HEK293 (cell line): Measurements from ENCODE around the gene CDADC1.

Experiments
- CTCF ChIA-PET: fragments of 350-600 bp; formaldehyde crosslinking; extraction: SDS; loops from one replicate; lab custom pipeline; 2021; ENCODE audit warnings: antibody characterized with exemption; lab: Yijun Ruan, JAX
- POLR2A ChIA-PET: fragments of 300-600 bp; formaldehyde crosslinking; extraction: SDS; loops from one replicate; lab custom pipeline; 2020; ENCODE audit warnings: antibody characterized with exemption, inconsistent platforms; lab: Yijun Ruan, JAX
- H3K27ac ChIP-seq: fragments of 200-500 bp; sonication (Bioruptor generic); 2 replicates; pipeline ENCODE4 v1.5.1; 2014; ENCODE audit warnings: low read depth, low read length, control low read depth, inconsistent platforms; ENCODE audit errors: extremely low read depth
- H3K36me3 ChIP-seq, 2 experiments: fragments of 200-500 bp in 1 of 2; sonication (Bioruptor generic) in 1 of 2; 1 replicate in 1 of 2; 2 replicates in 1 of 2; pipeline ENCODE4 v1.5.1; 2014 to 2017; ENCODE audit warnings: inconsistent platforms in 2 of 2, low read length in 2 of 2; ENCODE audit not compliant: control insufficient read depth in 2 of 2, insufficient read depth in 1 of 2
- H3K4me1 ChIP-seq: fragments of 200-500 bp; sonication (Bioruptor generic); 2 replicates; pipeline ENCODE4 v1.5.1; 2014; ENCODE audit warnings: mild to moderate bottlenecking, low read length, inconsistent platforms; ENCODE audit not compliant: control insufficient read depth, insufficient read depth
- H3K4me3 ChIP-seq: 2 replicates; pipeline ENCODE4 v1.5.1; 2011; ENCODE audit warnings: low read depth, mild to moderate bottlenecking, control low read depth, low read length, moderate library complexity
- H3K9me3 ChIP-seq: fragments of 200-500 bp; sonication (Bioruptor generic); 2 replicates; pipeline ENCODE4 v1.5.1; 2014; ENCODE audit warnings: low read depth, low read length, inconsistent platforms; ENCODE audit not compliant: control insufficient read depth, insufficient read depth
- EGR2 ChIP-seq: fragments of 450-650 bp; formaldehyde crosslinking; IDR thresholded peaks from 2 replicates; pipeline ENCODE4 v1.5.1; 2016; ENCODE audit warnings: low read depth, missing biosample characterization, missing genetic modification characterization
- HOXD13 ChIP-seq: sonication (generic); formaldehyde crosslinking; IDR thresholded peaks from 2 replicates; pipeline ENCODE4 v1.8.0; 2022; ENCODE audit warnings: missing genetic modification reagents, borderline replicate concordance
- KLF10 ChIP-seq: fragments of 450-650 bp; IDR thresholded peaks from 2 replicates; pipeline ENCODE4 v1.5.1; 2018; ENCODE audit warnings: missing biosample characterization, mild to moderate bottlenecking, missing genetic modification characterization
- OSR2 ChIP-seq: fragments of 450-650 bp; formaldehyde crosslinking; IDR thresholded peaks from 2 replicates; pipeline ENCODE4 v1.5.1; 2016; ENCODE audit warnings: missing biosample characterization, missing genetic modification characterization
- PBX3 ChIP-seq: sonication (generic); formaldehyde crosslinking; IDR thresholded peaks from 2 replicates; pipeline ENCODE4 v1.8.1; 2022; ENCODE audit warnings: mild to moderate bottlenecking, moderate library complexity, missing genetic modification reagents
- PRDM1 ChIP-seq: fragments of 450-650 bp; formaldehyde crosslinking; IDR thresholded peaks from 2 replicates; pipeline ENCODE4; 2016; ENCODE audit warnings: missing biosample characterization, missing genetic modification characterization
- REST ChIP-seq: fragments of 450-650 bp; formaldehyde crosslinking; IDR thresholded peaks from 2 replicates; pipeline ENCODE4 v1.5.1; 2016; ENCODE audit warnings: missing biosample characterization, missing genetic modification characterization
- TCF7L2 ChIP-seq: IDR thresholded peaks from 2 replicates; pipeline ENCODE4 v1.6.1; 2011; ENCODE audit warnings: low read depth, mild to moderate bottlenecking, inconsistent platforms, low read length, moderate library complexity, borderline replicate concordance
- YY1 ChIP-seq: fragments of 450-650 bp; formaldehyde crosslinking; IDR thresholded peaks from 2 replicates; pipeline ENCODE4 v1.5.1; 2018; ENCODE audit warnings: missing biosample characterization, missing genetic modification characterization
- YY2 ChIP-seq: fragments of 450-650 bp; formaldehyde crosslinking; IDR thresholded peaks from 2 replicates; pipeline ENCODE4 v1.5.1; 2016; ENCODE audit warnings: missing biosample characterization, missing genetic modification characterization
- ZBTB26 ChIP-seq: fragments of 450-650 bp; formaldehyde crosslinking; optimal IDR thresholded peaks from 2 replicates; pipeline ENCODE3; 2016; ENCODE audit warnings: missing biosample characterization, mild to moderate bottlenecking, missing genetic modification characterization
- ZBTB8A ChIP-seq: fragments of 450-650 bp; formaldehyde crosslinking; IDR thresholded peaks from 2 replicates; pipeline ENCODE4 v1.5.1; 2016; ENCODE audit warnings: missing biosample characterization, missing genetic modification characterization
- ZFP41 ChIP-seq: fragments of 450-650 bp; formaldehyde crosslinking; IDR thresholded peaks from 2 replicates; pipeline ENCODE4 v1.5.1; 2016; ENCODE audit warnings: missing biosample characterization, missing genetic modification characterization, borderline replicate concordance
- ZIC2 ChIP-seq: fragments of 450-650 bp; formaldehyde crosslinking; IDR thresholded peaks from 2 replicates; pipeline ENCODE4 v1.5.1; 2016; ENCODE audit warnings: missing biosample characterization, missing genetic modification characterization
- ZNF175 ChIP-seq: fragments of 450-650 bp; formaldehyde crosslinking; IDR thresholded peaks from 2 replicates; pipeline ENCODE4 v1.5.1; 2016; ENCODE audit warnings: missing biosample characterization, missing genetic modification characterization
- ZNF211 ChIP-seq: fragments of 450-650 bp; formaldehyde crosslinking; IDR thresholded peaks from 2 replicates; pipeline ENCODE4 v1.5.1; 2016; ENCODE audit warnings: low read depth, missing biosample characterization, missing genetic modification characterization
- ZNF221 ChIP-seq: fragments of 450-650 bp; formaldehyde crosslinking; IDR thresholded peaks from 2 replicates; pipeline ENCODE4 v1.5.1; 2017; ENCODE audit warnings: missing biosample characterization, missing genetic modification characterization, borderline replicate concordance
- ZNF302 ChIP-seq: fragments of 450-650 bp; formaldehyde crosslinking; IDR thresholded peaks from 2 replicates; pipeline ENCODE4 v1.5.1; 2016; ENCODE audit warnings: missing biosample characterization, missing genetic modification characterization, low read depth
- ZNF394 ChIP-seq: fragments of 450-650 bp; formaldehyde crosslinking; IDR thresholded peaks from 2 replicates; pipeline ENCODE4 v1.5.1; 2016; ENCODE audit warnings: missing biosample characterization, missing genetic modification characterization, mild to moderate bottlenecking, moderate library complexity, borderline replicate concordance
- ZNF426 ChIP-seq: fragments of 450-650 bp; formaldehyde crosslinking; IDR thresholded peaks from 2 replicates; pipeline ENCODE4 v1.5.1; 2017; ENCODE audit warnings: missing biosample characterization, missing genetic modification characterization, mild to moderate bottlenecking, inconsistent platforms, moderate library complexity
- ZNF488 ChIP-seq: fragments of 450-650 bp; formaldehyde crosslinking; IDR thresholded peaks from 2 replicates; pipeline ENCODE4 v1.5.1; 2016; ENCODE audit warnings: missing biosample characterization, missing genetic modification characterization
- ZNF560 ChIP-seq: fragments of 450-650 bp; formaldehyde crosslinking; IDR thresholded peaks from 2 replicates; pipeline ENCODE4 v1.5.1; 2017; ENCODE audit warnings: missing biosample characterization, missing genetic modification characterization, borderline replicate concordance
- ZNF580 ChIP-seq: fragments of 450-650 bp; formaldehyde crosslinking; IDR thresholded peaks from 2 replicates; pipeline ENCODE4 v1.5.1; 2016; ENCODE audit warnings: missing biosample characterization, missing genetic modification characterization
- ZNF654 ChIP-seq: fragments of 450-650 bp; formaldehyde crosslinking; IDR thresholded peaks from 2 replicates; pipeline ENCODE4 v1.5.1; 2016; ENCODE audit warnings: low read depth, missing biosample characterization, missing genetic modification characterization
- ZNF677 ChIP-seq: fragments of 450-650 bp; IDR thresholded peaks from 2 replicates; pipeline ENCODE4 v1.5.0; 2018; ENCODE audit warnings: missing biosample characterization, mild to moderate bottlenecking, missing genetic modification characterization, moderate library complexity
- ZNF768 ChIP-seq: fragments of 450-650 bp; formaldehyde crosslinking; IDR thresholded peaks from 2 replicates; pipeline ENCODE4 v1.5.1; 2018; ENCODE audit warnings: missing biosample characterization, mild to moderate bottlenecking, missing genetic modification characterization
- ZNF843 ChIP-seq: fragments of 450-650 bp; formaldehyde crosslinking; IDR thresholded peaks from 2 replicates; pipeline ENCODE4 v1.5.1; 2016; ENCODE audit warnings: missing biosample characterization, missing genetic modification characterization

Gene CDADC1

GRCh38 chr13:49307365-49307764, 59.6 kb downstream of the CDADC1 start (continued):
- TF ChIP-seq ZNF302 (tag by site-specific recombination) = no peak
- TF ChIP-seq OSR2 (tag by site-specific recombination) = no peak
- TF ChIP-seq EGR2 (tag by site-specific recombination) = no peak
- TF ChIP-seq ZNF394 (tag by site-specific recombination) = no peak
- no peak for TF ChIP-seq REST (tag by site-specific recombination)
- TF ChIP-seq ZNF221 (tag by site-specific recombination) = no peak
- no peak for TF ChIP-seq ZNF175 (tag by site-specific recombination)

- H3K9me3 ChIP-seq = no peaks in the 10 kb centered on the region
- CTCF ChIA-PET = no interaction called here
- H3K27ac ChIP-seq = no peak overlapping the region
- no peak overlapping the region for H3K4me3 ChIP-seq
- no peak for TF ChIP-seq ZBTB26 (tag by site-specific recombination)
- no peak for TF ChIP-seq PRDM1 (tag by site-specific recombination)
- TF ChIP-seq ZNF426 (tag by site-specific recombination) = no peak
- TF ChIP-seq ZIC2 = no peak
- TF ChIP-seq ZNF560 (tag by site-specific recombination) = no peak
- TF ChIP-seq PBX3 = no peak
- no peak for TF ChIP-seq ZNF843 (tag by site-specific recombination)
- TF ChIP-seq ZBTB8A (tag by site-specific recombination) = no peak
- POLR2A ChIA-PET = no interaction called here
- H3K4me1 ChIP-seq = no peaks in the 10 kb centered on the region
- H3K36me3 ChIP-seq = no peaks in the 10 kb centered on the region
Observed at GRCh38 chr13:49308097-49308875, 60.6 kb downstream of the CDADC1 start.

GRCh38 chr13:49308921-49309408, 61.2 kb downstream of the CDADC1 start:
- H3K36me3 ChIP-seq = no peaks in the 10 kb centered on the region
- POLR2A ChIA-PET = no interaction called here
- no peak overlapping the region for H3K4me3 ChIP-seq
- CTCF ChIA-PET = no interaction called here
- no peaks in the 10 kb centered on the region for H3K9me3 ChIP-seq
- no peaks in the 10 kb centered on the region for H3K4me1 ChIP-seq
- no peak overlapping the region for H3K27ac ChIP-seq
- TF ChIP-seq KLF10 (tag by site-specific recombination) (no peak), HOXD13 (no peak), YY1 (tag by site-specific recombination) (no peak), ZNF677 (tag by site-specific recombination) (no peak), ZNF768 (tag by site-specific recombination) (no peak), TCF7L2 (no peak), YY2 (no peak), ZNF580 (no peak), EGR2 (tag by site-specific recombination) (no peak), ZNF488 (tag by site-specific recombination) (no peak), ZNF654 (no peak), ZFP41 (tag by site-specific recombination) (no peak), ZNF211 (tag by site-specific recombination) (no peak)
